ELR (cell line): ENCODE results near the gene ZMYM2.
"Not testable (repeated sequence)": the region's sequence is repeated elsewhere in the genome, so short reads cannot be mapped to it uniquely, and the experiment has no call there.

Experiments
- DNase-seq: peaks from one replicate; pipeline ENCODE4 v3.0.0-alpha.2; 2015; ENCODE audit warnings: low read depth

Gene ZMYM2

DNA sequence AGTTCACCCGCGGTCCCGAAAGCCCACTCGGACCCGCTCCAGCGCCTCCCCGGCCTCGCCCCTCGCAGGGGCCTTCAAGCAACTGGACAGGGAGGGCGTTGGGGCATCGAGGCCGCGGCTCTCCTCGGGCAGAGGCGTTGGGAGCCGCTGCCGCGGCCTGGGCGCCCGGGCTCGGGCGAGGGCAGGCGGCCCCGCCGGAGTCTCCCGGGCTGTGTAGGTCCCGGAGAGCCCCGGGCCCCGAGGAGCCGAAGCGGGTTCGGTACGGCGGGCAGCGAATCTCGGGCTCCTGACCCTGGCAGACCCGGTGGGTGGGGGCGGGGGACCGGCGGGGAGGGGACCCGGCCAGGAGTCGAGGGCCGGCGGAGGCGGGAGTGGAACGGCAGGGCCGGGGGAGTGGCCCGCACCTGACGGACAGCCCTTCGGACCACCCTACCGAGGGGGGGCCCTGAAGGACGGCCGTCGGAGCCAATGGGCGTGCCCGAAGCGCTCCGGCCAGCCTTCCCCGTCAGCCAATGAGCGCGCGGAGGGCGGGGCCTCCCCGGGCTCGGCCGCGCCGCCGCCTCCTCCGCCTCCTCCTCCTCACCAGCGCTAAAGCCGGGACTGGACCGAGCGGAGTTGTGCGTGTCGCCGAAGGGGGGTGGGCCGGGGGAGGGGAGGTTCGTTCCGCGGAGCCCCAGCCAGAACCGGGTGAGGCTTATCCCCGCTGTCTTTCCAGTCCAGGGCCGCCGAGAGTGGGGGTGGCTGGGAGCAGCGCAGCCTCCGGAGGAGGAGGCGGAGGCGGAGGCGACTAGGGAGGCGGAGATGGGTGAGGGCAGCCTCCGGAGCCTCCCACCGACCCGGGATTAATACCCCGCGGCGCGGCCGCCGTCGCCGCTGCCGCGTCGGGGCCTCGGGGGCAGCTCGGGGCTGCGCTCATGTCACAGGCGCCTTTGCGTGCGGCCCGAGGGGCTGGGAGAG is at the start of gene ZMYM2:
ZMYM2 (plus strand) TSS at position 573 of the 957 bp plus-strand sequence. CDS start 34,346 bp downstream, outside the sequence.
- DNase-seq = peak; percentile 96

DNA sequence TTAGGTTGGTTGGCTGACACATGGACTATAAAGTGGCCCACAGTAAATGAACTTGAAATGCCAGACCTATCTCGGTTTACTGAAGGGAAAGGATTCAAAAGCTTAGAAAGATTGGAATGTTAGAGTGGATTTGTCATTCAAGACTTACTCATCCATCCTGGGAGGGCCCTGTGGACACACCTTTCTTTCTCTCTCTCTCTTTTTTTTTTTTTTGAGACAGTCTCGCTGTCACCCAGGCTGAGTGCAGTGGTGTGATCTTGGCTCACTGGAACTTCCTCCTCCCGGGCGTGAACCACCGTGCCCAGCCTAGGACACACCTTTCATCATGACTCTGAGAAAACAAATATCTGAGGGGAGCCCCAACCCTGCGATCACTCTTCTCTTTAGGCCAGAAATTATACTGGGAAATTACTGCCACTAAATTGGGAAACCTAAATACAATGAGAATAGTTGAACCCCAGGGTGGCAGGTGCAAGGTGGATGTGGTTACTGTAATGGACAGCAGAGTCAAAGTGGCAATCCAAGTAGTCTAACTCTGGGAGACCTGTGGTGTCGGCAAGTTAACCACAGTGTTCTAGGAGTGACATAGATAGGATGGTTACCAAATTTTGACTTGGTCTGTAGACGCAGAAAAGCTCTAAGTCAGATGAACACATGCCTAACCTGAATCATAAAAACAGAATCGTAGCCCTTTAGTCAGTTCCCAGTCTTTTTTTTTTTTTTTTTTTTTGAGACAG is 48.0 kb upstream of the ZMYM2 start:
- DNase-seq = peak; percentile 88

DNA sequence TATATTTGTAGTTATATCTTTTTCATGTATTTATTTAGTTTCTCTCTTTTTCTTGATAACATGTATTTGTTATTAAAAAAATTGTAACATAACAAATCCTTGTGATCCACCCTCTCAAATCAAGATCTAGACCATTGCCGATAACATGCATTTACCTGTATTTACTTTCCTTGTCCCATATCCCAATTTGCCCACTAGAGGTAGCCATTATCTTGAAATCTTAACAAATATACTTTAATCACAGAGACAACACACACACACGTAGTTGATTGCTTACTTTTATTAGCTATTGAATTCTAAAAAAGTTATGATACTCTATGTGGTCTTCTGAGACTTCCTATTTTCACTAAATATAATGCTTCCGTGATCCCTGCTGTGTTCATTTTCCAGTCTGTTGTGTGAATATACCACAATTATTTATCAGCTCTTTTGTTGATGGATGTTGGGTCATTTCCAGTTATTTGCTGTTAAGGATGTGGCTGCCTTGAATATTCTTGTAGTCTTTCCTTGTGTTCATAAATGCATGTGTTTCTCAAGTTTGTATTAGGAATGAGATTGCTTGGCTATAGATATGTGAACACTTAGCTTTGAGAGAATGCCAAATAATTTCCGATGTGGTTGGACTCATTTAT is 31.3 kb upstream of the ZMYM2 start:
- DNase-seq = peak; percentile 55

DNA sequence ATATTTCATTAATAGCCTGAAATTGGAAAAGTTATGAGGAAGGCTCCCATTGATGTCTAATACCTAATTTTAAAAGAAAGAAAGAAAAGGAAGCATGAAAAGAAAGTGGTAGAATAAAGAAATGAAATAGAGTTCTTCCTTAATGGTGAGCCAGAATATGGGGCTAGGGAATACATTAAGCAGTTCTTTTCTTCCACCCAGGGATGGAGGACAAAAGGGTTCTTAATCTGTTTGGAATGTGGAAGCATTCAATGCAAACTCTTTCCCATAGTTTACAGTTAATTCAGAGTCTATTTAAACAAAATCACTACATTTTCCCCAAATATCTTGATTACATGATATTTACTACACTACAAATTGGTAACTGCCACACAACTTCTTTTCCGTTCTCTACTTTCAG is 18.4 kb upstream of the ZMYM2 start:
- DNase-seq = no peak

DNA sequence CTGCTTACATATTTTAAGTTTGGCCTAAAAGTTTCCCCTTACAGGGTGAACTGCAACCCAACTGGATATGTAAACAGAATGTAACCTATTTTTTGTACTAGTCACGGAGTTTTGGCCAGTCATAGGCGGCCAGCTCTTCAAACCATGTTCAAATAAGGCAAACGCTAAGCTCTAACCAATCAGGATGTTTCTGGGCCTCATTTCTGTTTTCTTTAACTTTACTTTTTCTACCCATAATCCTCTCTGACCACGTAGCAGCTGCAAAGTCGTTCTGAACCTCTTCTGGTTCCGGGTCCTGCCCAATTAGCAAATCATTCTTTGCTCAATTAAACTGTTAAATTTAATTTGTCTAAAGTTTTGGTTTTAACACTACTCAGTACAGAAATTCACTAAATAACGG is 8.2 kb upstream of the ZMYM2 start:
- no peak for DNase-seq

DNA sequence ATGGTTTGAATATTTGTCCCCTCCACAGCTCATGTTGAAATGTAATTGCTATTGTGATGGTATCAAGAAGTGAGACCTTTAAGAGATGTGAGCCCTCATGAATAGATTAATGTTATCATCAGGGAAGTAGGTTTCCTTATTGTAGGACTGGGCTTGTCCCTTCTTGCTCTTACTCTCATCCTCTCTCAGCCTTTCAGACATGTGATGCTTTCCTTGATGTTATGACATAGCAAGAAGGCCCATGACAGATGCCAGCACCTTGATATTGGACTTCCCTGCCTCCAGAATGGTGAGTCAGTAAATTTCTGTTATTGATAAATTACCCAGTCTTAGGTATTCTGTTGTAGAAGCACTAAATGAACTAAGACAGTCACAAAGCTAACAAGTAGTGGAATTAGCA is 5.7 kb upstream of the ZMYM2 start:
- DNase-seq = no peak

DNA sequence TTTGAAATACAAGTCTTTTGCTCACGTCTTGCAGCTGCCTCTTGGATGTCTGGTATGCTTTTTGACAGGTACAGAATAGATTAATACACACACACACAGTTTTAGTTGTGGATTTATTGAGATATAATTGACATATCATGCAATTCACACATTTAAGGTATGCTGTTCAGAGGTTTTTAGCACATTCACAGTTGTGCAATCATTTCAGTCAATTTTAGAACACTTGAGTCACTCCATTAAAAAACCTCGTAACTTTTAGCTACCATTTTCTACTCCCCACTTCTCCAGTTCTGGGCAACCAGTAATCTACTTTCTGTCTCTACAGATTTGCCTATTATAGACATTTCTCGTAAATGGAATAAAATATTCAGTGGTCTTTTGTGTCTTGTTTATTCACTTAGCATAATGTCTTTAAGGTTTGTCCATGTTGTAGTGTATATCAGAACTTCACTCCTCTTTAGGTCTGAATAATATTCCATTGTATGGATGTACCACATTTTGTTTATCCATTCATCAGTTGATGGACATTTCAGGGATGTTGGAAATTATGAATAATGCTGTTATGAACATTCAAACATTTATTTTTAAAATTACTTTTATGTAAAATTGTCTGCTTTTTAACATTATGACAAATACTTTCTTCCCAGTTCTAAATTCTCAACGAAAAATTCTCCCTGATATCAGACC is 2.5 kb upstream of the ZMYM2 start:
- DNase-seq = no peak

DNA sequence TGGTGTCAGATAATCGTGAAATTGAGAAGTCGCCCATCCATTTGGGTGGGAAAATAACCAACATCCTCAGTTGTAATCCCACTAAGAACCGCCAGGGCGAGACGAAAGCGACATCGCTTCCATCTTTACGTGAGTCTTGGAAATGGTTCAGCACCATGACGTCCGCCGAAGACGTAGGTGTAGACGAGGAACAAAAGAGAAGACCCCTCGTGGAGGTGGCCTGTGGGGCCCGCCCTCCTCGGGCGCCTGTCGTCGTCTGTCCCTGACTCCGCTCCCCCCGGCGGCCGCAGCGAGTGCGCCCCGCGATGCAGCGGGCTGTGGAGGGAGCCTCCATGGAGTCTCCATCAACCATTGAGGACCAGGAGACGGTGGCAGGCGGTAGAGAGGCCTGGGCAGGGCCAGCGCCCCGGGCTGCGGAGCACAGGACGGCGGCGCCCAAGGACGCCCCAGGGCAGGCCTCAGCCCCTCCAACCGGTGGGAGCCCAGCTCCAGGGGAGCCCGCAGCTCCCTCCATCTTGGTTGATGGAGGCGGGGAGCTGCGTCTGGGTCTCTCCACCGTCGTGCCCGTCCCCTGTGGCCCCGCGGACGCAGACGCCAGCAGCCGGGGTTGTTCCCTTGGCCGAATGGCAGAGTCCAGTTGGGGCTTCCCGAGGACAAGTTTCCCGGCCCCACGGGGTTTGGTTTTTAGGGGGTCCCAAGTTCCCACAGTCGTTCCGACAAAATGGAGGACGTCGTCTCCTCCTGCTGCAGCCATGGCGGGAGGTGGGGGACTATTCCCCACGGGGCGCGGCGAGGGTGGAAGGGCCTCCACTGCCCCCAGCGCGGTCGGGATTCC is 990 bp upstream of the ZMYM2 start:
- peak; percentile 76 for DNase-seq

DNA sequence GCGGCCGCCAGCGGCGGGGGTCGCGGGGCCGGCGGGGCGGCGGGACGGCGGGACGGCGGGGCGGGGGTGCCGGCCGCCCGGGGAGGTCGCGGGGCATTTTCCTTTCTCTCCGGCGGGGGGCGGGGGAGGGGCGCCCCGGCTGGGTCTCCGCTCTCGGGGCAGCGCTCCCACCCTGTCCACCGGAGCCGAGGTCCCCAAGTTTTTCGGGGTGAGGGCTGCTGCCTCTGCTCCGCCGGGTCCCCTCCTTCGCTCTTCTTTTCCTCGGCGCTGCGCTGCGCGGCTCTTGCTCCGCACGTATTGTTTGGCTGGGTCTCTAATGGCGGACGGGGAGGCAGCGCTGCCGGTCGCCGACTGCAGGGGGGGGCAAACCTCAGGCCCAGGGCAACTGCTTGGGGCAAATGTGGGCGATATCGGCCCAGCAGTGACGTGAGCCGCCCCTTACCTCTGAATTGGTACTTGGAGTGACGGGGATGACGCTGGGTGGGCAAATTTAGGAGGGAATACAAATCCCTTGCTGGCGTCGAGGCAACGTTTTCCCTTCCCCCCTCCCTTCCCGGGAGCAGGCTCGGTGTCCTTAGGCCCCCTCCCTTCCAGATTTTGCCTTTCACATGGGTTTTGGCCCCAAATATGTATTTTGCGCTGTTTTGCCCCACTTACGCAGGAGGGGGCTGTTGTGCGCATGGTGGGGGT is 759 bp downstream of the ZMYM2 start:
- peak; percentile 67 for DNase-seq

DNA sequence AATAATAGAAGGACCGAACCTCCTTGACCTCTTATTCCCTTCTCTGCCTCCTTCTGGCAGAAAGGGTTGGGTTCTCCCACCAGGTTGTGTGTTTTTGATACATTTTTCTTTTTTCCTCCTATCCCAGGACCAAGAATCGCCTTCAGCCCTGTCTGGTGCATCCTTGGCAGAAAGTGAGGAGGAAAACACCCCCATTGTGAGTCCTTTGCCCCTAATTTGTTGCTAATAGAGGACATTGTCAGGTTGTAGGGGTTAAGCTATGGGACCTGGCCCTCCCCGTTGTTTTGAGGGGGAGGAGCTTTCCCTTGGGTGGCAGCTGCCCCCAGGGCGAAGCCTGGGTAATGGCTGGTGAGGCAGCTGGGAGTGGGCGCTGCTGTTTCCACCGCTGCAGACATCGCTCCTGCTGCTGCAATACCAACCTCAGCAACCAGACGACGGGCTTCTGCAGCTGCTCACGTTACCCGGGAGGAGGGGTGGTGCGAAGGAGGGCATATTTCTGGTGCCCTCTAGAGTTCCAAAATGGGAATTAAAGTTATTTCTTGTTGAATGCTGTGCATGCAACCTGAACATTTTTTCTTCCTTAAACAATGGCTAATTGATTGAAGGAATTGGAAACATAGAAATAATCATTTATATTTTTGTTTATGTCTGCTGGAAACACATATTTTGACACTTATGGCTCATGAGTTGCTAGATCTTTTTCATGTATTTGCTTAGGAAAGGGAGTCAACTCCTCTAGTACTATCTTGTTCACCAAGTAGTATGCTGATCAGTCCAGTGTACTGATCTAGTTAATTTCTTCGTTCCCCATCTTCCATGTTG is 1.5 kb downstream of the ZMYM2 start:
- peak; percentile 94 for DNase-seq

DNA sequence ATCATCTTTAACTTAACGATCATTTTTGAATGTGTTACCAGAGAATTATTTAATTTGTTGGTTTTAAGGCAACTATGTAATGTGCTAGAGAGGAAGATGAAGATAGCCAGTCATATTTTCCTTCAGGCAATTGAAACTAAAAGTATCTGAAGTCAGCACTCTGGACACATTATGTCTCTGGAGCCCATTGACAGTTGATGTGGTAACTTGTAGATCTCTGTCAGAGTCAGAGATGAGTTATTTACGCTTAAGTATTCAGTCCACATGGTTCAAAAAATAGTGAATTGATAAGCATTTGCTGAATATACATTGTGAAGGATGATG is 2.1 kb downstream of the ZMYM2 start:
- peak; percentile 7 for DNase-seq

DNA sequence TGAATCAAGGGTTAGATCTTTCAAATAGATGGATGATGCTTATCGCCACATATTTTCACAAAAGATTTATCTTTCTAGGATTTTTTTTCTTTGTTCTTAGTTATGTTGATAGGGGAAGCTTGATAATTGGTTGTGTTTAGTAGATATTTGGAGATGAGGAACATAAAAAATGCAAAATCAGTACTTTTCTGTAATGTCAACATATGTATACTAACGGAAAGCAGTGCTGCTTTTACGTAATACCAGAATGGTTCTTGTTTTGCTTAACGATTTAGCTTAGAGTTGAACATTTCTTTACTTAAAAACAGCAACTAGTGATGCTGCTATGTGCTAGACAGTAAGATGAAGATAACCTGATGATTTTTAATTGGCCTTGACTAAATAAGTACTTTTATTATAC is 3.0 kb downstream of the ZMYM2 start:
- DNase-seq = no peak

DNA sequence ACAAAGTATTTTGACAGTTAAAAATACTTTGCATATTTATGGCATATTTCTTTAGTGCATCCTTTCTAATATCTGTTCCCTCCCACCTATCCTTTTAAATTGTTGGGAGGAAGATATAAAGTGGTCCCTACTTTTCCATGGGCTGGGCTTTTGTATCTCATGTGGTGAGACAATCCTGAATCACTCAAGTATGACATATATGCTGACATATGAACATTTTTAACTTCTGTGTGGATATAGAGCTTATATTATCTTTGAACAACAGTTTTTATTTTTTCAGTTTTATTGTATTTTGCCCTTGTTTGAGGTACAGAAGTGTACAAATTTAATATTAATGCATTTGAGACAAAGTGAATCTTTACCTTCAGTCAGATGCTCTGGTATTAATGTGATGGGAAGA is 3.4 kb downstream of the ZMYM2 start:
- no peak for DNase-seq

DNA sequence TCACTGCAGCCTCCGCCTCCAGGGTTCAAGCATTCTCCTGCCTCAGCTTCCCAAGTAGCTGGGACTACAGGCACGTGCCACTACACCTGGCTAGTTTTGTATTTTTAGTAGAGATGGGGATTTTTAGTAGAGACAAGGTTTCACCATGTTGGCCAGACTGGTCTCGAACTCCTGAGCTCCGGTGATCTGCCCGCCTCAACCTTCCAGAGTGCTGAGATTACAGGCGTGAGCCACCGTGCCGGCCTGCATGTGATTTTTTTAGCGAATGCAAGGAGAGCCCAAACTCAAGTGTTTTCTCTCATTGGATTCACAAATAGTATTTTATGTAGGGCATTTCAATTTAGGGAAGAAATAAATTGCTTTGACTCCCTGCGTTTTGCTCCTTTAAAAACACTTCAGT is 4.4 kb downstream of the ZMYM2 start:
- no peak for DNase-seq

DNA sequence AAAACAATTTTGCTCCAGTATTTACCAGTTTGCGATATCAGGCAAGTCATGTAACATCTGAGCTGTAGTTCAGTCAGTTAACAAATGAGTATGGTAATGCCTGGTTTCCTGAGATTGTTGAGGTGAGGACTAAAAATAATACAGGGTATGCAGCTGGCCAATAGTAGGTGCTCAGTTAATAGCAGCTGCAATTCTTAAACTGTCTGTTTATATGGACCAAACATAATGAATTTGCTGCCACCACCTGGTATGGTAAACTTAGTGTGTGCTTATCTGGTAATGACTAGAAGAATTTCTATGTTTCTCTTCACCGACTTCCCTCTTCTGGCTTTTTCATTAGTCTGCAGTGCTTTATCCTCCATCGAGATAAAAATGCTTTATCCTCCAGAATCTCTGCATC is 9.1 kb downstream of the ZMYM2 start:
- DNase-seq = peak; percentile 7

DNA sequence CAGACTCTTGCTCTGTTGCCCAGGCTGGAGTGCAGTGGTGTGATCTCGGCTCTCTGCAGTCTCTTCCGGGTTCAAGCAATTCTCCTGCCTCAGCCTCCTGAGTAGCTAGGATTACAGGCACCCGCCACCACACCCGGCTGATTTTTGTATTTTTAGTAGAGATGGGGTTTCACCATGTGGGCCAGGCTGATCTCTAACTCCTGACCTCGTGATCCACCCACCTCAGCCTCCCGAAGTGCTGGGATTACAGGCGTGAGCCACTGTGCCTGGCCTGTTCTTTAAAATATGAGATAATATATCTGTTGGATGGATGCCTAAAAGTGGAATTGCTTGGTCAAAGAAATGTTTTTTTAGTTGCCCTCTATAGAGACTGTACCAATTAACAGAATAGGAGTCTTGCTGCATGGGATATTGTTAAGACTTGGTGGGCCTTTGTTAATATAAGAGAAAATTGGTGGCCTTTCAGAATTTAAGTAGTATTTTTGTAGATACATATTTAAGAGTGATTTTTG is 16.0 kb downstream of the ZMYM2 start:
- DNase-seq = not testable (repeated sequence)

DNA sequence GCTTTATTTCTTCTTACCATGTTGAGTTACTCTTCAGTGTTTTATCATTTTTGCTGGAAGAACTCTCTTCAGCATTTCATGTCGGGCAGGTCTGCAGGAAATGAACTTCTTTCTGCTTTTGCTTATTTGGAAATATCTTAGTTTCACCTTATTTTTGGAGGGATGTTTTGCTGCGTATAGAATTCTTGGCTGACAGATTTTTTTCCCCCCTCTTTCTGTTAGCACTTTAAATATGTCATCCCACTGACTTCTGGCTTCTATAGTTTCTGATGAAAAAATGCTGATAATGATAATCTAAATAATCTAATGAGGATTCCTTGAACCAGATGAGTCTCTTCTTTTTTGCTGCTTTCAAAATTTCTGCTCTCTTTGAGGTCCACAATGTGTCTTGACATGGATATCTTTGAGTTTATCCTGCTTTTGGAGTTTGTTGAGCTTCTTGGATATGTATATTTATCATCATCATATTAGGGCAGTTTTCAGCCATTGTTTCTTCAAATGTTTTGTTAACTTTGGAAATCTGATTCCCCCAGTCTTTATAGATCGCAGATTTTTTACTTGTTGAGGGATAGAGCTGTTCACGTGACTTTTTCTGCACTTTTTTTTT is 20.4 kb downstream of the ZMYM2 start:
- no peak for DNase-seq

DNA sequence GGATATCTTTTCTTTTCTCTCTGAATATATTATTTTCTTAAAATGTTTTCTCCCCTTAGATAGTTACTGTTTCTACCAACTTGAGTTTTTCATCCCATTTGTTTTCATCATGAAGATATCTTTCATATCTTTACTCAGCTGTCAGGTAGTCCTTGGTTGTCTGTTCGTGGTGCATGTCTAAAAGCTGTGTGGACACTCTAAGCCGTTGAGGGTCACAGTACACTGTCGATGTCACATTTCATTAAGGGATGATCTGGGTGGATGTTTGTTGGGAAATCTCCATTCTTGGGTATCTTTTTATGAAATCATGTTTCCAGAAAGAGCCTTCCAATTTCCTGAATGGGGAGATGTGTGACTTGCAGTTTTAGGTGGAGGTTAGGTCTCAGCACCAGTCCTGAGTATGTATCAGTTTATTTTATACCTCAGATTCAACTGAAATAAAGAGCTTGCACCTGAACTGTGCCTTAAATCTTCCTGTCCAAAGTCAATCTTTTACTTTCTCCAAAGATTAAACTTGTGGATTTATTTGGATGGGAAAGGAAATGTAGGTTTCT is 23.2 kb downstream of the ZMYM2 start:
- DNase-seq = no peak
